ENCODE measurements around the gene TECRL.
A peak's percentile ranks its signal among the peaks of the same experiment; 100 is the strongest.

The TECRL gene

GRCh38 chr4:64266669-64267068 lies 142.6 kb downstream of the TECRL start:
- DNase-seq (ENCODE audit: low read depth): no peak
- H3K4me3 ChIP-seq (ENCODE audit: low read length): no peak overlapping the region
- TF ChIP-seq, protein P1, sequence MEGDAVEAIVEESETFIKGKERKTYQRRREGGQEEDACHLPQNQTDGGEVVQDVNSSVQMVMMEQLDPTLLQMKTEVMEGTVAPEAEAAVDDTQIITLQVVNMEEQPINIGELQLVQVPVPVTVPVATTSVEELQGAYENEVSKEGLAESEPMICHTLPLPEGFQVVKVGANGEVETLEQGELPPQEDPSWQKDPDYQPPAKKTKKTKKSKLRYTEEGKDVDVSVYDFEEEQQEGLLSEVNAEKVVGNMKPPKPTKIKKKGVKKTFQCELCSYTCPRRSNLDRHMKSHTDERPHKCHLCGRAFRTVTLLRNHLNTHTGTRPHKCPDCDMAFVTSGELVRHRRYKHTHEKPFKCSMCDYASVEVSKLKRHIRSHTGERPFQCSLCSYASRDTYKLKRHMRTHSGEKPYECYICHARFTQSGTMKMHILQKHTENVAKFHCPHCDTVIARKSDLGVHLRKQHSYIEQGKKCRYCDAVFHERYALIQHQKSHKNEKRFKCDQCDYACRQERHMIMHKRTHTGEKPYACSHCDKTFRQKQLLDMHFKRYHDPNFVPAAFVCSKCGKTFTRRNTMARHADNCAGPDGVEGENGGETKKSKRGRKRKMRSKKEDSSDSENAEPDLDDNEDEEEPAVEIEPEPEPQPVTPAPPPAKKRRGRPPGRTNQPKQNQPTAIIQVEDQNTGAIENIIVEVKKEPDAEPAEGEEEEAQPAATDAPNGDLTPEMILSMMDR (conservative IDR thresholded peaks at IDR 0.05; ENCODE audit: low read length): no peak

GRCh38 chr4:64266263-64266662 lies 143.0 kb downstream of the TECRL start:
- no peak overlapping the region for H3K4me3 ChIP-seq (ENCODE audit: low read length)
- TF ChIP-seq, protein P1 (conservative IDR thresholded peaks at IDR 0.05; ENCODE audit: low read length): no peak
- no peak for DNase-seq (ENCODE audit: low read depth)

DNA sequence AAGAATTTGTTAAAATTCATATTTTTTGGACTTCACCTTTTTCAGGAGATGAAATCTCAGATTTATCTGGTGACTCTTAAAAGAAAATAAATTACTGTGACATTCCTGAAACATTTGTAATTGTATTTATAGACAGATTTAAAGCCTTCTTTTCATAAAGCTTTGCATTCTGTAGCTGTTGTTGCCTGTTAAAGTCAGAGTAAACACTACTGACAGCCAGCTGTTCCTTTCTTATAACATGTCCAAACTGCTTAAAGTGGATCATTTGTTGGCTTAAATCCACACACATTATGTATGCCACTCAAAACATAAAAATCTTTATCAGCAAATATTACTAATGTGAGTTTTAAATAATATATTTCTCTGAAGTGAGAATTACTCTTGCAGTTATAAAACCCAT lies 157.5 kb downstream of the TECRL start:
- H3K4me3 ChIP-seq (ENCODE audit: low read length): no peak overlapping the region
- TF ChIP-seq, protein P1 (conservative IDR thresholded peaks at IDR 0.05; ENCODE audit: low read length): no peak
- no peak for DNase-seq (ENCODE audit: low read depth)

GRCh38 chr4:64250488-64250887 lies 158.8 kb downstream of the TECRL start:
- TF ChIP-seq, protein P1 (conservative IDR thresholded peaks at IDR 0.05; ENCODE audit: low read length): no peak

DNA sequence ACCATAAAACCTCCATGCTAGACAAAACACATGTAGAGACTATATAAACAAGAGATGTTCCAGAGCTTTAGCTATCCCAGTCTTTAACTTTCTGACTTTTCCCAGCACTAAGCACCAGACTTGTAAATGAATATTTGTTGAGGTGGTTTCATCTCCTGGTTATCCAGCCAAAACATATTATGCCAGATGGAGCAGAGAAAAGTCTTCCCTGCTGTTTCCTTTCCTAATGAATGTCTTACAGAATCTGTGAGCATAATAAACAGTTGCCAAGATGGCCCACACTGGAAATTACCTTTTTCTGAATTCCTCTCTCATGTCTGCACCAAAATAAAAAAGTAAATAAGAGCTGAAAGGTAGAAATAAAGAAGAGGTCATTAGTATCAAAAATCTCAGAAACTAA lies 159.2 kb downstream of the TECRL start:
- DNase-seq (ENCODE audit: low read depth): no peak

More at GRCh38 chr4:64250488-64250887, 158.8 kb downstream of the TECRL start:
- no peak overlapping the region for H3K4me3 ChIP-seq (ENCODE audit: low read length)
- no peak for DNase-seq (ENCODE audit: low read depth)

DNA sequence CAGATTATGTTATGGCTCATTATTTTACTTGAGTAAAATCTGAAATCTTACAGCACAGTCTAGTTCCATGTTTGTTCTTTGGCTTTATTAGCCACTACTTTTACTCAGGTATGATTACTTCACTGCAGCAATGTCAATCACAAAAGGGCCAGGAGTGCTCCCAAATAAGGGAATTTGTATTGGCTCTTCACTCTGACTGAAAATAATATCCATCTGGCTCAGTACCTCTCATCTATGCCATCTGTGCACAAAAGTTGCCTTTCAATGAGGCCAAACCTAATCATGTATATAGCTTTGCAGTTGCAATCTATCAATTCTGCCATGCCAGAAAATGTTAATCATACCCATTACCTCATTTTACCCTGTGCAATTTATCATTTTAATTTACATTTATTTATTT lies 161.1 kb downstream of the TECRL start:
- DNase-seq (ENCODE audit: low read depth): no peak
- TF ChIP-seq, protein P1 (conservative IDR thresholded peaks at IDR 0.05; ENCODE audit: low read length): no peak
- H3K4me3 ChIP-seq (ENCODE audit: low read length): no peak overlapping the region

More for the DNA sequence above, 159.2 kb downstream of the TECRL start:
- H3K4me3 ChIP-seq (ENCODE audit: low read length): no peak overlapping the region
- TF ChIP-seq, protein P1 (conservative IDR thresholded peaks at IDR 0.05; ENCODE audit: low read length): no peak

- TF ChIP-seq, protein P1 (conservative IDR thresholded peaks at IDR 0.05; ENCODE audit: low read length): no peak
- DNase-seq (ENCODE audit: low read depth): peak; percentile 1
- H3K4me3 ChIP-seq (ENCODE audit: low read length): no peak overlapping the region
Measured at GRCh38 chr4:64230709-64231310, 178.4 kb downstream of the TECRL start.

Data from AG10803 (cell line).